ENCODE data around the gene SART3. TPM values are rescaled to one million over a fixed set of nuclear protein-coding genes. Genes with fewer than 3 reads are reported as not detected.

The SART3 gene
- total and polyA plus RNA-seq, 2 of the 8 experiments (the other 6 are each of a cell fraction or from before 2014, with no cell fraction given) = 16.0 to 103 TPM

DNA sequence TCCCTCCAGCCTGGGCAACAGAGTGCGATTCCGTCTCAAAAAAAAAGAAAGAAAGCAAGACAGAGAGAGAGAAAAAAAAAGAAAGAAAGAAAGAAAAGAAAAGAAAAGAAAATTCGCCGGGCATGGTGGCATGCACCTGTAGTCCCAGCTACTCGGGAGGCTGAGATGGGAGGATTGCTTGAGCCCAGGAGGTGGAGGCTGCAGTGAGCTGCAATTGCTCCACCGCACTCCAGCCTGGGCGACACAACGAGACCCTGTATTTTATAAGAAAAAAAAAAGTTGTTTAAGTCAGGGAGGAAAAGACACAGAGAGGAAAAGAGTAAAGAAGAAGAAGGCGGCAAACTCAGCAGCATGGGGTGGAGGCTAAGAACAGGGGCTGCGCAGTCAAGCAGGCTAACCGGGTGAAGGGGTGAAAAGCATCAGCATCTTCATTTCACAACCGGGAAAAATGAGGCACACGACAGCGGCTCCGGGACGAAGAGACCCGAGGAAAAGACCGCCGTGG, 46.5 kb downstream of the SART3 start:
- no peak for FAIRE-seq
- DNase-seq (ENCODE audit: low read depth in 1 of 2, low spot score in 2 of 2) = no peak
- no peaks in the 10 kb centered on the region; a peak in 1 of 4 replicates for H3K9me3 ChIP-seq (ENCODE audit: insufficient read depth in 2 of 2, low read depth in 1 of 2, low read length in 1 of 2)
- no peak overlapping the region for H4K91ac ChIP-seq (replicated peaks; ENCODE audit: insufficient read length, low read length)
- no peak overlapping the region for H2BK5ac ChIP-seq (ENCODE audit: low read depth, low read length)
- peaks cover 4% of the 10 kb centered on the region; the same call in 1 of the 2 replicates for H3K79me1 ChIP-seq (ENCODE audit: low read depth, low read length)
- no peak overlapping the region for H4K5ac ChIP-seq (ENCODE audit: insufficient read length, low read depth, low read length)
- peaks cover 5% of the 10 kb centered on the region; the same call in 1 of the 2 replicates for H3K23me2 ChIP-seq (ENCODE audit: low read depth, low read length)
- no peak overlapping the region for H3K4ac ChIP-seq (replicated peaks; ENCODE audit: insufficient read length, low read depth, low read length)
- no peak overlapping the region for H2BK12ac ChIP-seq (ENCODE audit: low read depth, low read length)
- H3K36me3 ChIP-seq (ENCODE audit: control insufficient read depth in 2 of 4, insufficient read depth in 4 of 4, low read length in 3 of 4) = peaks cover 2 to 16% (median 11%) of the 10 kb centered on the region in 4 experiments; a peak in 5 of 8 replicates
- no peaks in the 10 kb centered on the region for H3K27me3 ChIP-seq (replicated peaks in 1 of 4; ENCODE audit: control insufficient read depth in 3 of 4, extremely low read depth in 1 of 4, insufficient read depth in 3 of 4, low read length in 3 of 4)
- peak overlapping the region in 2 of 4 experiments; percentile 13 to 56; a peak in 2 of 7 replicates for H3K9ac ChIP-seq (replicated peaks in 1 of 4; ENCODE audit: extremely low read depth in 1 of 4, low read depth in 3 of 4, low read length in 3 of 4)
- H3K23ac ChIP-seq (ENCODE audit: insufficient read length) = no peak overlapping the region
- H2BK20ac ChIP-seq (ENCODE audit: low read length) = no peak overlapping the region
- no peak overlapping the region for H2AK5ac ChIP-seq (ENCODE audit: low read depth, low read length)
- peak overlapping the region; percentile 27 to 87 (median 54); a peak in 7 of 8 replicates for H3K4me3 ChIP-seq (ENCODE audit: extremely low read depth in 1 of 4, insufficient read depth in 2 of 4, low read depth in 3 of 4, low read length in 4 of 4)
- TF ChIP-seq KDM4A (IDR thresholded peaks at IDR 0.05; ENCODE audit: low read depth, low read length, severe bottlenecking) = peak; percentile 12
- TF ChIP-seq SP1 (IDR thresholded peaks at IDR 0.05; ENCODE audit: low read depth, low read length) = no peak
- 0 out of 2 replicates have a peak, but pooled peaks have one; percentile 7 for TF ChIP-seq PHF8 (conservative IDR thresholded peaks at IDR 0.05; ENCODE audit: low read depth, low read length)
- H3K4me1 ChIP-seq (replicated peaks in 1 of 4; ENCODE audit: control insufficient read depth in 3 of 4, insufficient read depth in 4 of 4, low read length in 3 of 4) = peaks cover 0 to 8% (median 3%) of the 10 kb centered on the region in 4 experiments; a peak in 6 of 7 replicates
- no peak overlapping the region for H4K8ac ChIP-seq (ENCODE audit: extremely low read depth, insufficient read depth, low read length)
- ChIA-PET POLR2A (ENCODE audit: partially characterized antibody) (interaction anchor here (0.9 to 1.0 kb wide), 2 partner anchors 46 to 398 kb away, joined by 3 to 4 read pairs; partner anchors contain the start of gene SART3), CTCF (ENCODE audit: partially characterized antibody) (interaction anchor here (1.1 to 1.3 kb wide), 3 partner anchors 46 to 449 kb away, joined by 3 to 4 read pairs (median 4); no protein-coding TSS in a partner anchor)
- H2BK120ac ChIP-seq (replicated peaks; ENCODE audit: low read depth, low read length) = no peak overlapping the region
- no peak overlapping the region; the same call in 1 of the 2 replicates for H2BK15ac ChIP-seq (ENCODE audit: low read length)
- 22% methylated on average over 15 of the region's 19 CpGs; no CpG with 5 or more reads in 1 of the 2 experiments for WGBS, 2 experiments (ENCODE audit: extremely low coverage in 1 of 2, insufficient coverage in 1 of 2, insufficient read length in 1 of 2, insufficient replicate concordance in 2 of 2, low coverage in 1 of 2, low lambda C conversion rate in 2 of 2, missing lambda C conversion rate in 1 of 2)
- H3K18ac ChIP-seq (ENCODE audit: extremely low read depth, low read length) = 0 out of 2 replicates have a peak overlapping the region, but pooled peaks have one; percentile 17
- peak overlapping the region; percentile 87; the same call in 1 of the 2 replicates for H2AFZ ChIP-seq (ENCODE audit: low read length)
- peak overlapping the region; percentile 55 to 92 for H3K4me2 ChIP-seq (ENCODE audit: insufficient read depth in 1 of 2, low read depth in 2 of 2, low read length in 2 of 2)
- H3K14ac ChIP-seq (ENCODE audit: insufficient read length) = no peak overlapping the region
- H4K20me1 ChIP-seq (replicated peaks in 1 of 2; ENCODE audit: control insufficient read depth in 1 of 2, insufficient read depth in 2 of 2, low read length in 2 of 2) = peaks cover 5 to 6% of the 10 kb centered on the region in 2 experiments
- H3K56ac ChIP-seq (replicated peaks; ENCODE audit: insufficient read length, low read depth, low read length) = no peak overlapping the region
- H3K79me2 ChIP-seq (ENCODE audit: control insufficient read depth in 1 of 2, insufficient read depth in 2 of 2, low read length in 2 of 2) = peaks cover 0 to 6% of the 10 kb centered on the region in 2 experiments; a peak in 1 of 4 replicates
- H3K27ac ChIP-seq (ENCODE audit: low read depth, low read length) = no peak overlapping the region

All from H1 (cell line).